MM.1S (cell line): ENCODE measurements around the gene NUMB.

Experiments
- CTCF ChIP-seq: fragments of 300-600 bp; sonication (generic); IDR thresholded peaks from 2 replicates; pipeline ENCODE4 v1.5.1; 2016; ENCODE audit warnings: antibody characterized with exemption, low read length, mixed read lengths
- EZH2phosphoT487 ChIP-seq: fragments of 300-600 bp; sonication (generic); IDR thresholded peaks from 2 replicates; pipeline ENCODE4 v1.6.1; 2018; ENCODE audit warnings: antibody characterized with exemption, low read length

- TF ChIP-seq CTCF, result no peak
- no peak for TF ChIP-seq EZH2phosphoT487
Observed at GRCh38 chr14:73242357-73242901, 215.9 kb downstream of the NUMB start.
